MM.1S (cell line): Measurements from ENCODE around the gene TDRD1.

Experiments
- DNase-seq: peaks from one replicate; pipeline ENCODE4 v3.0.0-alpha.2; 2015
- H2AFZ ChIP-seq: fragments of 300-600 bp; sonication (generic); 2 replicates; pipeline ENCODE4 v1.6.0; 2016; ENCODE audit warnings: antibody characterized with exemption, low read length
- H3F3A ChIP-seq: fragments of 300-600 bp; sonication (generic); 2 replicates; pipeline ENCODE4 v1.6.1; 2016; ENCODE audit warnings: mild to moderate bottlenecking, antibody characterized with exemption, low read length, moderate library complexity, mixed read lengths; ENCODE audit not compliant: insufficient read depth
- H3K27ac ChIP-seq: fragments of 300-600 bp; sonication (generic); 2 replicates; pipeline ENCODE4 v1.5.1; 2016; ENCODE audit warnings: mild to moderate bottlenecking, low read length
- H3K27me3 ChIP-seq: fragments of 300-600 bp; sonication (generic); replicated peaks from 2 replicates; pipeline ENCODE4 v1.6.0; 2016; ENCODE audit warnings: low read length; ENCODE audit not compliant: insufficient read depth
- H3K36me3 ChIP-seq: fragments of 300-600 bp; sonication (generic); replicated peaks from 2 replicates; pipeline ENCODE4 v1.6.1; 2016; ENCODE audit warnings: mild to moderate bottlenecking, low read length, mixed read lengths; ENCODE audit not compliant: insufficient read depth
- H3K4me1 ChIP-seq: fragments of 300-600 bp; sonication (generic); 2 replicates; pipeline ENCODE4 v1.6.1; 2016; ENCODE audit warnings: low read length, mixed read lengths
- H3K4me2 ChIP-seq: fragments of 300-600 bp; sonication (generic); 2 replicates; pipeline ENCODE4 v1.6.0; 2016; ENCODE audit warnings: low read depth, low read length
- H3K4me3 ChIP-seq: fragments of 300-600 bp; sonication (generic); 2 replicates; pipeline ENCODE4 v1.5.1; 2016; ENCODE audit warnings: low read length, mixed read lengths
- H3K79me2 ChIP-seq: fragments of 300-600 bp; sonication (generic); 2 replicates; pipeline ENCODE4 v1.6.1; 2016; ENCODE audit warnings: mixed run types, low read length, mixed read lengths
- H3K9ac ChIP-seq: fragments of 300-600 bp; sonication (generic); 2 replicates; pipeline ENCODE4 v1.6.1; 2016; ENCODE audit warnings: low read length, mixed read lengths
- H3K9me2 ChIP-seq: fragments of 300-600 bp; sonication (generic); replicated peaks from 2 replicates; pipeline ENCODE4 v1.6.1; 2016; ENCODE audit warnings: mild to moderate bottlenecking, low read length, mixed read lengths; ENCODE audit not compliant: insufficient read depth
- H3K9me3 ChIP-seq: fragments of 300-600 bp; sonication (generic); replicated peaks from 2 replicates; pipeline ENCODE4 v1.6.1; 2016; ENCODE audit warnings: mild to moderate bottlenecking, low read length, mixed read lengths; ENCODE audit not compliant: insufficient read depth
- H4K20me1 ChIP-seq: fragments of 300-600 bp; sonication (generic); 2 replicates; pipeline ENCODE4 v1.6.1; 2016; ENCODE audit warnings: mild to moderate bottlenecking, low read length, moderate library complexity, mixed read lengths; ENCODE audit not compliant: insufficient read depth
- EZH2 ChIP-seq: fragments of 300-600 bp; sonication (generic); optimal IDR thresholded peaks from 2 replicates; pipeline ENCODE3; 2017; ENCODE audit warnings: low read depth, mild to moderate bottlenecking, antibody characterized with exemption, low read length, mixed read lengths
- EZH2phosphoT487 ChIP-seq: fragments of 300-600 bp; sonication (generic); IDR thresholded peaks from 2 replicates; pipeline ENCODE4 v1.6.1; 2018; ENCODE audit warnings: antibody characterized with exemption, low read length
- TF ChIP-seq, protein P1 (sequence below): fragments of 300-600 bp; sonication (generic); IDR thresholded peaks from 2 replicates; pipeline ENCODE4 v1.5.1; 2016; ENCODE audit warnings: antibody characterized with exemption, low read length, mixed read lengths

The TDRD1 gene

DNA sequence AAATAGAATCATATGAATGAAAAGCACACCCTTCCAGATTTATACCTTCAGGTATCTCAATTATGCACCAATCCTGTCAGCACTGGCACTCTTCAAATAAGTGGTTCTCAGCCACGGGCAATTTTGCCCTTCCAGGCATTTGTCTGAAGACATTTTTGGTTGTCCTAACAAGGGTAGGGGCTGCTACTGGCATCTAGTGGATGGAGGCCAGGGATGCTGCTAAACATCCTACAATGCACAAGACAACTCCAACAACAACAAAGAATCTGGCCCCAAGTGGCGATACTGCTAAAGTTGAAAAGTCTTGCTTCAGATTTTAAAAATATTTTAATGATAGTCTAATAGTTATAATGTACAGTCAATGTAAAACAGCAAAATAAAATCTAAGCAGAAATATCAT is 21.2 kb upstream of the TDRD1 start:
- no peaks in the 10 kb centered on the region for H3F3A ChIP-seq
- no peak overlapping the region for H2AFZ ChIP-seq
- no peaks in the 10 kb centered on the region for H3K4me1 ChIP-seq
- TF ChIP-seq EZH2phosphoT487: no peak
- TF ChIP-seq, protein P1, sequence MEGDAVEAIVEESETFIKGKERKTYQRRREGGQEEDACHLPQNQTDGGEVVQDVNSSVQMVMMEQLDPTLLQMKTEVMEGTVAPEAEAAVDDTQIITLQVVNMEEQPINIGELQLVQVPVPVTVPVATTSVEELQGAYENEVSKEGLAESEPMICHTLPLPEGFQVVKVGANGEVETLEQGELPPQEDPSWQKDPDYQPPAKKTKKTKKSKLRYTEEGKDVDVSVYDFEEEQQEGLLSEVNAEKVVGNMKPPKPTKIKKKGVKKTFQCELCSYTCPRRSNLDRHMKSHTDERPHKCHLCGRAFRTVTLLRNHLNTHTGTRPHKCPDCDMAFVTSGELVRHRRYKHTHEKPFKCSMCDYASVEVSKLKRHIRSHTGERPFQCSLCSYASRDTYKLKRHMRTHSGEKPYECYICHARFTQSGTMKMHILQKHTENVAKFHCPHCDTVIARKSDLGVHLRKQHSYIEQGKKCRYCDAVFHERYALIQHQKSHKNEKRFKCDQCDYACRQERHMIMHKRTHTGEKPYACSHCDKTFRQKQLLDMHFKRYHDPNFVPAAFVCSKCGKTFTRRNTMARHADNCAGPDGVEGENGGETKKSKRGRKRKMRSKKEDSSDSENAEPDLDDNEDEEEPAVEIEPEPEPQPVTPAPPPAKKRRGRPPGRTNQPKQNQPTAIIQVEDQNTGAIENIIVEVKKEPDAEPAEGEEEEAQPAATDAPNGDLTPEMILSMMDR: no peak
- no peak for TF ChIP-seq EZH2
- no peaks in the 10 kb centered on the region for H3K27me3 ChIP-seq
- H3K9me2 ChIP-seq: no peaks in the 10 kb centered on the region
- H3K4me3 ChIP-seq: no peak overlapping the region
- DNase-seq: no peak
- H3K9me3 ChIP-seq: no peaks in the 10 kb centered on the region
- H3K36me3 ChIP-seq: no peaks in the 10 kb centered on the region; the same call in 1 of the 2 replicates
- H3K27ac ChIP-seq: no peak overlapping the region
- peaks cover 33% of the 10 kb centered on the region for H3K79me2 ChIP-seq
- H3K4me2 ChIP-seq: no peak overlapping the region
- H3K9ac ChIP-seq: no peak overlapping the region
- no peaks in the 10 kb centered on the region for H4K20me1 ChIP-seq

GRCh38 chr10:114163062-114163461 is 16.1 kb upstream of the TDRD1 start:
- no peak for TF ChIP-seq EZH2
- TF ChIP-seq, protein P1: no peak
- no peak for TF ChIP-seq EZH2phosphoT487
- Histone ChIP-seq H2AFZ (no peak overlapping the region), H3K4me3 (no peak overlapping the region), H3K9me2 (no peaks in the 10 kb centered on the region), H3K36me3 (peaks cover 6% of the 10 kb centered on the region), H3K9me3 (no peaks in the 10 kb centered on the region), H3K4me1 (no peaks in the 10 kb centered on the region), H3F3A (no peaks in the 10 kb centered on the region), H4K20me1 (no peaks in the 10 kb centered on the region), H3K4me2 (no peak overlapping the region), H3K79me2 (peaks cover 69% of the 10 kb centered on the region), H3K9ac (no peak overlapping the region), H3K27me3 (no peaks in the 10 kb centered on the region), H3K27ac (no peak overlapping the region)
- DNase-seq: no peak

DNA sequence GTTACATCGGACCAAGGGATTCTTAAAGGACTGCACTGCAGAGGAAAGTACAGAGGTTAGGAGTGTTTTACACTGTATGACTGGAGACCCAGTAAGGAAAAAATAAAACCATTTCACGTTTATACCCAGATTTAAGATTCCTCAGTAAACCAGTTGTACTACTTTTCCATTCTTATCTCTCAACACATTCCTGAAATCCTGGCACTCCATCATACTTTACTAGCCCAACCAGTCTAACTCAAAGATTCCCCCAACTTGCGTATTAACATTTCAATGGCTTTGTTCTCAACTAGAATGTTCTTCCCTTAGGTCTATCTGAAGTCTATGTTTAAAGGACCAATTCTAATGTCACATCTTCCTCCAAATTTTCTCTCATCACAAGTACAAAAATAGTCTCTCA is 13.1 kb upstream of the TDRD1 start:
- Histone ChIP-seq H3K27me3 (no peaks in the 10 kb centered on the region), H3K9me2 (no peaks in the 10 kb centered on the region), H3K79me2 (peaks cover 92% of the 10 kb centered on the region), H3K4me2 (no peak overlapping the region), H3K4me3 (no peak overlapping the region), H3K9me3 (no peaks in the 10 kb centered on the region), H3F3A (no peaks in the 10 kb centered on the region), H4K20me1 (no peaks in the 10 kb centered on the region), H2AFZ (no peak overlapping the region), H3K4me1 (no peaks in the 10 kb centered on the region), H3K9ac (no peak overlapping the region), H3K36me3 (peaks cover 11% of the 10 kb centered on the region), H3K27ac (no peak overlapping the region)
- no peak for TF ChIP-seq EZH2
- TF ChIP-seq, protein P1: no peak
- no peak for TF ChIP-seq EZH2phosphoT487
- DNase-seq: no peak
